Measurements from ENCODE around the gene MSTO1. TPM values are rescaled to one million over a fixed set of nuclear protein-coding genes. Genes with fewer than 3 reads are reported as not detected.
A peak's percentile ranks its signal among the peaks of the same experiment; 100 is the strongest.
"Not testable (repeated sequence)": the region's sequence is repeated elsewhere in the genome, so short reads cannot be mapped to it uniquely, and the experiment has no call there.

The MSTO1 gene
- total RNA-seq, 1 experiment from 2014 or later = 31.6 TPM

GRCh38 chr1:155599828-155600572 lies 10.0 kb upstream of the MSTO1 start:
- DNase-seq (ENCODE audit: low read depth, low spot score); in situ Hi-C loops (cut with HindIII; ENCODE audit: low pct_unique_long_range_greater_than_20kb, low sequenced_read_pairs): not testable (repeated sequence)

- DNase-seq (ENCODE audit: low read depth, low spot score) = no peak
- in situ Hi-C loops (cut with HindIII; ENCODE audit: low pct_unique_long_range_greater_than_20kb, low sequenced_read_pairs) = no loop called here
Measured at GRCh38 chr1:155607708-155608107, 2.3 kb upstream of the MSTO1 start.

- DNase-seq (ENCODE audit: low read depth, low spot score) = no peak
- in situ Hi-C loops (cut with HindIII; ENCODE audit: low pct_unique_long_range_greater_than_20kb, low sequenced_read_pairs) = no loop called here
Measured at GRCh38 chr1:155608888-155609225, 1.2 kb upstream of the MSTO1 start.

- in situ Hi-C loops (cut with HindIII; ENCODE audit: low pct_unique_long_range_greater_than_20kb, low sequenced_read_pairs) = not testable (repeated sequence)
Measured at GRCh38 chr1:155610257-155610647, 234 bp downstream of the MSTO1 start.

GRCh38 chr1:155613226-155613625 lies 3.2 kb downstream of the MSTO1 start:
- in situ Hi-C loops (cut with HindIII; ENCODE audit: low pct_unique_long_range_greater_than_20kb, low sequenced_read_pairs); DNase-seq (ENCODE audit: low read depth, low spot score): not testable (repeated sequence)

More at GRCh38 chr1:155610257-155610647, 234 bp downstream of the MSTO1 start:
- DNase-seq (ENCODE audit: low read depth, low spot score) = not testable (repeated sequence)

GRCh38 chr1:155622191-155622590 lies 12.2 kb downstream of the MSTO1 start:
- DNase-seq (ENCODE audit: low read depth, low spot score) = no peak
- in situ Hi-C loops (cut with HindIII; ENCODE audit: low pct_unique_long_range_greater_than_20kb, low sequenced_read_pairs) = no loop called here

- DNase-seq (ENCODE audit: low read depth, low spot score) = no peak
- in situ Hi-C loops (cut with HindIII; ENCODE audit: low pct_unique_long_range_greater_than_20kb, low sequenced_read_pairs) = no loop called here
Measured at GRCh38 chr1:155623357-155623756, 13.3 kb downstream of the MSTO1 start.

GRCh38 chr1:155626428-155626827 lies 16.4 kb downstream of the MSTO1 start:
- in situ Hi-C loops (cut with HindIII; ENCODE audit: low pct_unique_long_range_greater_than_20kb, low sequenced_read_pairs); DNase-seq (ENCODE audit: low read depth, low spot score): not testable (repeated sequence)

- no peak for DNase-seq (ENCODE audit: low read depth, low spot score)
- in situ Hi-C loops (cut with HindIII; ENCODE audit: low pct_unique_long_range_greater_than_20kb, low sequenced_read_pairs) = no loop called here
Measured at GRCh38 chr1:155636397-155637153, 26.6 kb downstream of the MSTO1 start.

GRCh38 chr1:155640367-155640766 lies 30.3 kb downstream of the MSTO1 start:
- in situ Hi-C loops (cut with HindIII; ENCODE audit: low pct_unique_long_range_greater_than_20kb, low sequenced_read_pairs) = no loop called here
- no peak for DNase-seq (ENCODE audit: low read depth, low spot score)

GRCh38 chr1:155642559-155643180 lies 32.7 kb downstream of the MSTO1 start:
- in situ Hi-C loops (cut with HindIII; ENCODE audit: low pct_unique_long_range_greater_than_20kb, low sequenced_read_pairs) = not testable (repeated sequence)

GRCh38 chr1:155643230-155643629 lies 33.2 kb downstream of the MSTO1 start:
- no peak for DNase-seq (ENCODE audit: low read depth, low spot score)
- in situ Hi-C loops (cut with HindIII; ENCODE audit: low pct_unique_long_range_greater_than_20kb, low sequenced_read_pairs) = no loop called here

More at GRCh38 chr1:155642559-155643180, 32.7 kb downstream of the MSTO1 start:
- DNase-seq (ENCODE audit: low read depth, low spot score) = not testable (repeated sequence)

GRCh38 chr1:155645034-155645598 lies 35.1 kb downstream of the MSTO1 start:
- in situ Hi-C loops (cut with HindIII; ENCODE audit: low pct_unique_long_range_greater_than_20kb, low sequenced_read_pairs) = no loop called here
- peak; percentile 29 for DNase-seq (ENCODE audit: low read depth, low spot score)

GRCh38 chr1:155645648-155646047 lies 35.6 kb downstream of the MSTO1 start:
- in situ Hi-C loops (cut with HindIII; ENCODE audit: low pct_unique_long_range_greater_than_20kb, low sequenced_read_pairs) = no loop called here
- DNase-seq (ENCODE audit: low read depth, low spot score) = peak; percentile 28

GRCh38 chr1:155646307-155646706 lies 36.3 kb downstream of the MSTO1 start:
- DNase-seq (ENCODE audit: low read depth, low spot score) = peak; percentile 60

GRCh38 chr1:155648207-155649147 lies 38.5 kb downstream of the MSTO1 start:
- peak; percentile 87 for DNase-seq (ENCODE audit: low read depth, low spot score)
- in situ Hi-C loops (cut with HindIII; ENCODE audit: low pct_unique_long_range_greater_than_20kb, low sequenced_read_pairs) = no loop called here

More at GRCh38 chr1:155646307-155646706, 36.3 kb downstream of the MSTO1 start:
- in situ Hi-C loops (cut with HindIII; ENCODE audit: low pct_unique_long_range_greater_than_20kb, low sequenced_read_pairs) = no loop called here

GRCh38 chr1:155649676-155650075 lies 39.7 kb downstream of the MSTO1 start:
- DNase-seq (ENCODE audit: low read depth, low spot score) = no peak
- in situ Hi-C loops (cut with HindIII; ENCODE audit: low pct_unique_long_range_greater_than_20kb, low sequenced_read_pairs) = no loop called here
